Measurements from ENCODE around the gene DAZAP1.

Gene DAZAP1

GRCh38 chr19:1425902-1426301, 18.5 kb downstream of the DAZAP1 start:
- H3K9ac ChIP-seq (ENCODE audit: low read depth in 1 of 2, low read length in 2 of 2) = no peak overlapping the region
- no peaks in the 10 kb centered on the region for H3K27me3 ChIP-seq (ENCODE audit: control insufficient read depth in 1 of 2, insufficient read depth in 2 of 2, low read length in 2 of 2)
- peaks cover 7 to 10% of the 10 kb centered on the region in 2 donors for H3K4me1 ChIP-seq (ENCODE audit: control insufficient read depth in 1 of 2, insufficient read depth in 2 of 2, low read length in 2 of 2)
- no peaks in the 10 kb centered on the region for H3K9me3 ChIP-seq (ENCODE audit: control insufficient read depth in 1 of 2, low read length in 2 of 2)
- no peak overlapping the region for H3K4me3 ChIP-seq (ENCODE audit: low read depth in 1 of 2, low read length in 2 of 2)
- H3K36me3 ChIP-seq (ENCODE audit: control insufficient read depth in 1 of 2, insufficient read depth in 2 of 2, low read length in 2 of 2) = peaks cover 33 to 83% of the 10 kb centered on the region in 2 donors
- no peak overlapping the region for H3K27ac ChIP-seq (ENCODE audit: low read depth, low read length)

- Histone ChIP-seq H3K27ac (ENCODE audit: low read depth, low read length) (no peak overlapping the region), H3K4me3 (ENCODE audit: low read depth in 1 of 2, low read length in 2 of 2) (no peak overlapping the region), H3K27me3 (ENCODE audit: control insufficient read depth in 1 of 2, insufficient read depth in 2 of 2, low read length in 2 of 2) (no peaks in the 10 kb centered on the region), H3K9me3 (ENCODE audit: control insufficient read depth in 1 of 2, low read length in 2 of 2) (no peaks in the 10 kb centered on the region), H3K4me1 (ENCODE audit: control insufficient read depth in 1 of 2, insufficient read depth in 2 of 2, low read length in 2 of 2) (peaks cover 7 to 10% of the 10 kb centered on the region in 2 donors), H3K9ac (ENCODE audit: low read depth in 1 of 2, low read length in 2 of 2) (no peak overlapping the region), H3K36me3 (ENCODE audit: control insufficient read depth in 1 of 2, insufficient read depth in 2 of 2, low read length in 2 of 2) (peaks cover 29 to 80% of the 10 kb centered on the region in 2 donors)
These were observed 19.4 kb downstream of the DAZAP1 start for GRCh38 chr19:1426736-1427135.

- Histone ChIP-seq H3K36me3 (ENCODE audit: control insufficient read depth in 1 of 2, insufficient read depth in 2 of 2, low read length in 2 of 2) (peaks cover 26 to 80% of the 10 kb centered on the region in 2 donors), H3K27me3 (ENCODE audit: control insufficient read depth in 1 of 2, insufficient read depth in 2 of 2, low read length in 2 of 2) (no peaks in the 10 kb centered on the region), H3K9me3 (ENCODE audit: control insufficient read depth in 1 of 2, low read length in 2 of 2) (no peaks in the 10 kb centered on the region), H3K4me1 (ENCODE audit: control insufficient read depth in 1 of 2, insufficient read depth in 2 of 2, low read length in 2 of 2) (peaks cover 7 to 10% of the 10 kb centered on the region in 2 donors), H3K9ac (ENCODE audit: low read depth in 1 of 2, low read length in 2 of 2) (no peak overlapping the region), H3K27ac (ENCODE audit: low read depth, low read length) (no peak overlapping the region), H3K4me3 (ENCODE audit: low read depth in 1 of 2, low read length in 2 of 2) (no peak overlapping the region)
These were observed 20.0 kb downstream of the DAZAP1 start for GRCh38 chr19:1427221-1427920.

GRCh38 chr19:1428738-1429391, 21.5 kb downstream of the DAZAP1 start:
- H3K4me3 ChIP-seq (ENCODE audit: low read depth in 1 of 2, low read length in 2 of 2) = no peak overlapping the region
- peaks cover 7% of the 10 kb centered on the region in 2 donors for H3K4me1 ChIP-seq (ENCODE audit: control insufficient read depth in 1 of 2, insufficient read depth in 2 of 2, low read length in 2 of 2)
- no peak overlapping the region for H3K9ac ChIP-seq (ENCODE audit: low read depth in 1 of 2, low read length in 2 of 2)
- peaks cover 26 to 80% of the 10 kb centered on the region in 2 donors for H3K36me3 ChIP-seq (ENCODE audit: control insufficient read depth in 1 of 2, insufficient read depth in 2 of 2, low read length in 2 of 2)
- no peaks in the 10 kb centered on the region for H3K27me3 ChIP-seq (ENCODE audit: control insufficient read depth in 1 of 2, insufficient read depth in 2 of 2, low read length in 2 of 2)
- no peak overlapping the region for H3K27ac ChIP-seq (ENCODE audit: low read depth, low read length)
- H3K9me3 ChIP-seq (ENCODE audit: control insufficient read depth in 1 of 2, low read length in 2 of 2) = no peaks in the 10 kb centered on the region

GRCh38 chr19:1429750-1430149, 22.4 kb downstream of the DAZAP1 start:
- Histone ChIP-seq H3K4me1 (ENCODE audit: control insufficient read depth in 1 of 2, insufficient read depth in 2 of 2, low read length in 2 of 2) (peaks cover 0 to 3% of the 10 kb centered on the region in 2 donors), H3K36me3 (ENCODE audit: control insufficient read depth in 1 of 2, insufficient read depth in 2 of 2, low read length in 2 of 2) (peaks cover 25 to 83% of the 10 kb centered on the region in 2 donors), H3K9ac (ENCODE audit: low read depth in 1 of 2, low read length in 2 of 2) (no peak overlapping the region), H3K4me3 (ENCODE audit: low read depth in 1 of 2, low read length in 2 of 2) (no peak overlapping the region), H3K27ac (ENCODE audit: low read depth, low read length) (no peak overlapping the region), H3K27me3 (ENCODE audit: control insufficient read depth in 1 of 2, insufficient read depth in 2 of 2, low read length in 2 of 2) (no peaks in the 10 kb centered on the region), H3K9me3 (ENCODE audit: control insufficient read depth in 1 of 2, low read length in 2 of 2) (no peaks in the 10 kb centered on the region)

- Histone ChIP-seq H3K4me1 (ENCODE audit: control insufficient read depth in 1 of 2, insufficient read depth in 2 of 2, low read length in 2 of 2) (no peaks in the 10 kb centered on the region), H3K27ac (ENCODE audit: low read depth, low read length) (no peak overlapping the region), H3K9me3 (ENCODE audit: control insufficient read depth in 1 of 2, low read length in 2 of 2) (no peaks in the 10 kb centered on the region), H3K36me3 (ENCODE audit: control insufficient read depth in 1 of 2, insufficient read depth in 2 of 2, low read length in 2 of 2) (peaks cover 21 to 79% of the 10 kb centered on the region in 2 donors), H3K9ac (ENCODE audit: low read depth in 1 of 2, low read length in 2 of 2) (no peak overlapping the region), H3K27me3 (ENCODE audit: control insufficient read depth in 1 of 2, insufficient read depth in 2 of 2, low read length in 2 of 2) (no peaks in the 10 kb centered on the region), H3K4me3 (ENCODE audit: low read depth in 1 of 2, low read length in 2 of 2) (no peak overlapping the region)
These were observed 22.9 kb downstream of the DAZAP1 start for GRCh38 chr19:1430246-1430645.

GRCh38 chr19:1431759-1432506, 24.5 kb downstream of the DAZAP1 start:
- Histone ChIP-seq H3K9ac (ENCODE audit: low read depth in 1 of 2, low read length in 2 of 2) (no peak overlapping the region), H3K27ac (ENCODE audit: low read depth, low read length) (no peak overlapping the region), H3K27me3 (ENCODE audit: control insufficient read depth in 1 of 2, insufficient read depth in 2 of 2, low read length in 2 of 2) (no peaks in the 10 kb centered on the region), H3K4me1 (ENCODE audit: control insufficient read depth in 1 of 2, insufficient read depth in 2 of 2, low read length in 2 of 2) (no peaks in the 10 kb centered on the region), H3K9me3 (ENCODE audit: control insufficient read depth in 1 of 2, low read length in 2 of 2) (no peaks in the 10 kb centered on the region), H3K36me3 (ENCODE audit: control insufficient read depth in 1 of 2, insufficient read depth in 2 of 2, low read length in 2 of 2) (peaks cover 17 to 68% of the 10 kb centered on the region in 2 donors), H3K4me3 (ENCODE audit: low read depth in 1 of 2, low read length in 2 of 2) (no peak overlapping the region)

GRCh38 chr19:1432507-1432887, 25.1 kb downstream of the DAZAP1 start:
- no peaks in the 10 kb centered on the region for H3K9me3 ChIP-seq (ENCODE audit: control insufficient read depth in 1 of 2, low read length in 2 of 2)
- peaks cover 17 to 65% of the 10 kb centered on the region in 2 donors for H3K36me3 ChIP-seq (ENCODE audit: control insufficient read depth in 1 of 2, insufficient read depth in 2 of 2, low read length in 2 of 2)
- no peaks in the 10 kb centered on the region for H3K27me3 ChIP-seq (ENCODE audit: control insufficient read depth in 1 of 2, insufficient read depth in 2 of 2, low read length in 2 of 2)
- no peak overlapping the region for H3K4me3 ChIP-seq (ENCODE audit: low read depth in 1 of 2, low read length in 2 of 2)
- H3K27ac ChIP-seq (ENCODE audit: low read depth, low read length) = no peak overlapping the region
- peaks cover 0 to under 1% of the 10 kb centered on the region in 2 donors for H3K4me1 ChIP-seq (ENCODE audit: control insufficient read depth in 1 of 2, insufficient read depth in 2 of 2, low read length in 2 of 2)
- H3K9ac ChIP-seq (ENCODE audit: low read depth in 1 of 2, low read length in 2 of 2) = no peak overlapping the region

GRCh38 chr19:1433119-1434039, 26.0 kb downstream of the DAZAP1 start:
- Histone ChIP-seq H3K4me3 (ENCODE audit: low read depth in 1 of 2, low read length in 2 of 2) (no peak overlapping the region), H3K9ac (ENCODE audit: low read depth in 1 of 2, low read length in 2 of 2) (no peak overlapping the region), H3K27me3 (ENCODE audit: control insufficient read depth in 1 of 2, insufficient read depth in 2 of 2, low read length in 2 of 2) (no peaks in the 10 kb centered on the region), H3K4me1 (ENCODE audit: control insufficient read depth in 1 of 2, insufficient read depth in 2 of 2, low read length in 2 of 2) (peaks cover 0 to 8% of the 10 kb centered on the region in 2 donors), H3K27ac (ENCODE audit: low read depth, low read length) (no peak overlapping the region), H3K9me3 (ENCODE audit: control insufficient read depth in 1 of 2, low read length in 2 of 2) (no peaks in the 10 kb centered on the region), H3K36me3 (ENCODE audit: control insufficient read depth in 1 of 2, insufficient read depth in 2 of 2, low read length in 2 of 2) (peaks cover 17 to 60% of the 10 kb centered on the region in 2 donors)
